Psoas muscle (tissue), 8 donors: Measurements from ENCODE around the gene GRID1. TPM values are rescaled to one million over a fixed set of nuclear protein-coding genes. Genes with fewer than 3 reads are reported as not detected.

ENCODE experiments used
- ATAC-seq, 4 donors: fragments of 200-7000 bp; cut with Tn5 transposase; one replicate each; pipeline ENCODE4 v1.9.1; 2020; ENCODE audit warnings: moderate library complexity in 3 of 4, mild to moderate bottlenecking in 2 of 4
- DNase-seq, 2 donors: peaks; one replicate each; pipeline ENCODE4 v3.0.0-alpha.2; 2020
- H3K27ac ChIP-seq: fragments of 200-600 bp; one replicate; pipeline ENCODE4 v1.8.0; 2022
- H3K27me3 ChIP-seq, 3 donors: fragments of 200-600 bp in 1 of 3; one replicate each; pipeline versions ENCODE4 v1.6.1 to v1.8.0; 2013 to 2022; ENCODE audit warnings: low read length in 2 of 3, mild to moderate bottlenecking in 2 of 3, moderate library complexity in 1 of 3; ENCODE audit not compliant: insufficient read depth in 3 of 3
- H3K36me3 ChIP-seq, 2 donors: fragments of 200-600 bp in 1 of 2; one replicate each; pipeline versions ENCODE4 v1.6.1 to v1.8.0; 2013 to 2022; ENCODE audit warnings: low read depth in 1 of 2, mild to moderate bottlenecking in 1 of 2, moderate library complexity in 1 of 2; ENCODE audit not compliant: insufficient read depth in 1 of 2
- H3K4me1 ChIP-seq: fragments of 200-600 bp; one replicate; pipeline ENCODE4 v1.8.0; 2022
- H3K4me3 ChIP-seq: fragments of 200-600 bp; one replicate; pipeline ENCODE4 v1.8.0; 2022; ENCODE audit warnings: mild to moderate bottlenecking
- H3K9me3 ChIP-seq: fragments of 200-600 bp; one replicate; pipeline ENCODE4 v1.8.0; 2022
- WGBS, 3 donors: extraction: QIAGEN DNeasy Blood & Tissue Kit; methylation state at CpG; one replicate each; pipeline versions ENCODE4 v1.1.6 to v1.1.7; 2013; 5-methylcytosine and 5-hydroxymethylcytosine counted together
- intact Hi-C, 2 donors: fragments of 100-400 bp; cut with DNase I; formaldehyde crosslinking; loops; one replicate each; pipeline versions ENCODE4 v1.11.0 to v1.14.2; 2022
- polyA plus RNA-seq, 3 donors: library from polyadenylated mRNA; stranded (reverse); fragments of 200-250 nt; gene quantifications; one replicate each; pipeline ENCODE4 v1.2.3, GENCODE V29; 2013
- total RNA-seq, 4 donors: library from RNA; stranded (reverse); fragmentation: NEBNext Ultra II Directional in 2 of 4; extraction: Animal tissue kit (Norgen Biotek cat#: 25700) in 2 of 4; gene quantifications; one replicate each; pipeline versions ENCODE4 v1.2.1 to v1.2.4, GENCODE V29; 2021 to 2023
- TF ChIP-seq, protein P1 (sequence below): fragments of 200-600 bp; IDR thresholded peaks from one replicate; pipeline ENCODE4 v1.8.0; 2022; ENCODE audit warnings: antibody characterized with exemption
- donor health status: healthy with polysubstance abuse.
- donor health status: DM: no; HTN: no; CAD: no; lungs with moderate emphysema.
- donor health status: Bipolar disorder and iron deficiency.
- donor health status: healthy.
- donor health status: DM: yes; HTN: yes; CAD: no.
- donor health status: DM: no; HTN: no; CAD: no.
- donor health status: DM: no; HTN: no; CAD: no.
- donor health status: DM: yes; HTN: yes; CAD: no.

Gene GRID1
- total and polyA plus RNA-seq, 7 donors: 0.17 to 0.56 (median 0.24) TPM

- intact Hi-C loops: no loop called here
- DNase-seq (no peak), ATAC-seq (no peak)
- TF ChIP-seq, protein P1, sequence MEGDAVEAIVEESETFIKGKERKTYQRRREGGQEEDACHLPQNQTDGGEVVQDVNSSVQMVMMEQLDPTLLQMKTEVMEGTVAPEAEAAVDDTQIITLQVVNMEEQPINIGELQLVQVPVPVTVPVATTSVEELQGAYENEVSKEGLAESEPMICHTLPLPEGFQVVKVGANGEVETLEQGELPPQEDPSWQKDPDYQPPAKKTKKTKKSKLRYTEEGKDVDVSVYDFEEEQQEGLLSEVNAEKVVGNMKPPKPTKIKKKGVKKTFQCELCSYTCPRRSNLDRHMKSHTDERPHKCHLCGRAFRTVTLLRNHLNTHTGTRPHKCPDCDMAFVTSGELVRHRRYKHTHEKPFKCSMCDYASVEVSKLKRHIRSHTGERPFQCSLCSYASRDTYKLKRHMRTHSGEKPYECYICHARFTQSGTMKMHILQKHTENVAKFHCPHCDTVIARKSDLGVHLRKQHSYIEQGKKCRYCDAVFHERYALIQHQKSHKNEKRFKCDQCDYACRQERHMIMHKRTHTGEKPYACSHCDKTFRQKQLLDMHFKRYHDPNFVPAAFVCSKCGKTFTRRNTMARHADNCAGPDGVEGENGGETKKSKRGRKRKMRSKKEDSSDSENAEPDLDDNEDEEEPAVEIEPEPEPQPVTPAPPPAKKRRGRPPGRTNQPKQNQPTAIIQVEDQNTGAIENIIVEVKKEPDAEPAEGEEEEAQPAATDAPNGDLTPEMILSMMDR: no peak
- H3K36me3 ChIP-seq: no peaks in the 10 kb centered on the region
- H3K27me3 ChIP-seq: peaks cover 0 to 4% (median 0%) of the 10 kb centered on the region in 3 donors
- no peaks in the 10 kb centered on the region for H3K4me1 ChIP-seq
- WGBS, 3 donors: 77 to 82% (median 80%) methylated on average over 7 of the region's 7 CpGs
- H3K4me3 ChIP-seq: no peak overlapping the region
- H3K9me3 ChIP-seq: no peaks in the 10 kb centered on the region
- no peak overlapping the region for H3K27ac ChIP-seq
Observed at GRCh38 chr10:85734791-85735190, 631.8 kb downstream of the GRID1 start.

- intact Hi-C loops: no loop called here
- WGBS, 3 donors: 76 to 80% (median 80%) methylated on average over 6 of the region's 6 CpGs
- ATAC-seq: no peak
- Histone ChIP-seq H3K4me3 (no peak overlapping the region), H3K36me3 (no peaks in the 10 kb centered on the region), H3K9me3 (no peaks in the 10 kb centered on the region), H3K27me3 (no peaks in the 10 kb centered on the region), H3K4me1 (no peaks in the 10 kb centered on the region), H3K27ac (no peak overlapping the region)
- DNase-seq: no peak
- TF ChIP-seq, protein P1: no peak
Observed at GRCh38 chr10:85724215-85724614, 642.4 kb downstream of the GRID1 start.

DNA sequence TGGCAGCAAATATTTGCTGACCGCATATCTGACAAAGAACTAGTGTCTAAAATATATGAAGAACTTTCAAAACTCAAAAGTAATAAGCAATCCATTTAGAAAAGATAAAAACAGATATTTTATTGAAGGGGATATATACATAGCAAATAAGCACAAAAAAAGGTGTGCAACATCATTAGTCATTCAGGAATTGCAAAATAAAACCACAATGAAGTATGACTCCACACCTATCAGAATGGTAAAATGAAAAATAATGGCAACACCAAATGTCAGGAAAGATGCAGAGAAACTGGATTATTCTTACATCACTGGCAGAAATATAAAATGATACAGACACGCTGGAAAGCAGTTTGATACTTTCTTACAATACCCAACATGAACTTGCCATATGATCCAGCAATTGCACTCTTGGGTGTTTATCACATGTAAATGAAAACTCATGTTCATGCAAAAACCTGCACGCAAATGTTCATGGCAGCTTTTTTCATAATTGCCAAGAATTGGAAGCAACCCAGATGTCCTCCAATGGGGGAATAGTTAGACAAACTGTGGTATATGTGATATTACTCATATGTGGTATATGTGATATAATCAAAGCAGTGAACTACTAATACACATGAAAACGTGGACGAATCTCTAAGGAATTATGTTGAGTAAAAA, 645.5 kb downstream of the GRID1 start:
- TF ChIP-seq, protein P1: no peak
- Histone ChIP-seq H3K4me1 (no peaks in the 10 kb centered on the region), H3K4me3 (no peak overlapping the region), H3K9me3 (no peaks in the 10 kb centered on the region), H3K27ac (no peak overlapping the region), H3K27me3 (no peaks in the 10 kb centered on the region), H3K36me3 (no peaks in the 10 kb centered on the region)
- intact Hi-C loops: no loop called here
- DNase-seq (no peak), ATAC-seq (no peak)
- WGBS, 3 donors: 63 to 69% (median 63%) methylated on average over 5 of the region's 5 CpGs

DNA sequence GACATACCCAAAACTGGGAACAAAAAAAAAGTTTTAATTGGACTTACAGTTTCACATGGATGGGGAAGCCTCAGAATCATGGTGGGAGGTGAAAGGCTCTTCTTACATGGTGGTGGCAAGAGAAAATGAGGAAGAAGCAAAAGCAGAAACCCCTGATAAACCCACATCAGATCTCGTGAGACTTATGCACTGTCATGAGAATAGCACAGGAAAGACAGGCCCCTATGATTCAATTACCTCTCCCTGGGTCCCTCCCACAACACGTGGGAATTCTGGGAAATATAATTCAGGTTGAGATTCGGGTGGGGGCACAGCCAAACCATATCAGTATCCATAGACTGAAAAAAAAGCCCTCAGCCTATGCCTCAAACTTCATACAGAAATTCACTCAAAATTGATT, 647.2 kb downstream of the GRID1 start:
- TF ChIP-seq, protein P1: no peak
- no peak for ATAC-seq

GRCh38 chr10:85713885-85714284, 652.7 kb downstream of the GRID1 start:
- 73 to 83% (median 81%) methylated on average over 4 of the region's 4 CpGs for WGBS, 3 donors
- Histone ChIP-seq H3K4me3 (no peak overlapping the region), H3K27me3 (no peaks in the 10 kb centered on the region), H3K4me1 (no peaks in the 10 kb centered on the region), H3K9me3 (no peaks in the 10 kb centered on the region), H3K36me3 (no peaks in the 10 kb centered on the region), H3K27ac (no peak overlapping the region)
- DNase-seq (no peak), ATAC-seq (no peak)
- intact Hi-C loops: no loop called here
- TF ChIP-seq, protein P1: no peak

More for the DNA sequence above, 647.2 kb downstream of the GRID1 start:
- Histone ChIP-seq H3K36me3 (no peaks in the 10 kb centered on the region), H3K9me3 (no peaks in the 10 kb centered on the region), H3K4me1 (no peaks in the 10 kb centered on the region), H3K27ac (no peak overlapping the region), H3K27me3 (no peaks in the 10 kb centered on the region), H3K4me3 (no peak overlapping the region)
- no peak for DNase-seq
- intact Hi-C loops: no loop called here
- WGBS, 3 donors: 67 to 76% (median 76%) methylated on average over 3 of the region's 3 CpGs
